OCI-LY3 (cell line): ENCODE results near the gene CHD3.

Experiments
- CTCF ChIP-seq: fragments of 200-600, 300-600 bp; sonication (generic); IDR thresholded peaks from 2 replicates; pipeline ENCODE4 v1.5.1; 2014; ENCODE audit warnings: antibody characterized with exemption, low read length, low read depth
- EZH2phosphoT487 ChIP-seq: fragments of 200-600 bp; shearing (Covaris generic); IDR thresholded peaks from 2 replicates; pipeline ENCODE4 v1.6.1; 2018; ENCODE audit warnings: antibody characterized with exemption, mixed run types, low read depth

GRCh38 chr17:7885367-7886226 is 3.0 kb upstream of the CHD3 start:
- no peak for TF ChIP-seq CTCF
- no peak for TF ChIP-seq EZH2phosphoT487
